Measurements from ENCODE around the gene TMEM164.

DNA sequence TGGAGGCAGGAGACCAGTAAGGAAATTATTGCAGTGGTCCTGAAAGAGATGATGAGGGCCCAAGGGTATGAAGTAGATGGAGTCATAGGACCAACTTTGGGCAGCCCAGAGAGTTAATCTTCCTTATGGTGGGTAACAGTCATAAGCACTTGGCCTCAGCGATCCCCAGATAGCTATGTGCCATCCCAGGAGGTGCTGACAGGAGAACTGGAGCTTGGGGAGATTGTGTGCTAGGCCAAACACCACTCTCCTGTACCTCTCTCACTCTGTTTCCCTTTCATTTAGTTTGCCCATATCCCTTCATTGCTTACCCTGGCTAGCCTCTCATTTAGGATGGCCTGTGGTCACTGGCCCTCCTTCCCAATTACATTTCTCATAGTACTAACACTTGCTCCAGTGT, 60.0 kb downstream of the TMEM164 start:
- TF ChIP-seq, protein P1, sequence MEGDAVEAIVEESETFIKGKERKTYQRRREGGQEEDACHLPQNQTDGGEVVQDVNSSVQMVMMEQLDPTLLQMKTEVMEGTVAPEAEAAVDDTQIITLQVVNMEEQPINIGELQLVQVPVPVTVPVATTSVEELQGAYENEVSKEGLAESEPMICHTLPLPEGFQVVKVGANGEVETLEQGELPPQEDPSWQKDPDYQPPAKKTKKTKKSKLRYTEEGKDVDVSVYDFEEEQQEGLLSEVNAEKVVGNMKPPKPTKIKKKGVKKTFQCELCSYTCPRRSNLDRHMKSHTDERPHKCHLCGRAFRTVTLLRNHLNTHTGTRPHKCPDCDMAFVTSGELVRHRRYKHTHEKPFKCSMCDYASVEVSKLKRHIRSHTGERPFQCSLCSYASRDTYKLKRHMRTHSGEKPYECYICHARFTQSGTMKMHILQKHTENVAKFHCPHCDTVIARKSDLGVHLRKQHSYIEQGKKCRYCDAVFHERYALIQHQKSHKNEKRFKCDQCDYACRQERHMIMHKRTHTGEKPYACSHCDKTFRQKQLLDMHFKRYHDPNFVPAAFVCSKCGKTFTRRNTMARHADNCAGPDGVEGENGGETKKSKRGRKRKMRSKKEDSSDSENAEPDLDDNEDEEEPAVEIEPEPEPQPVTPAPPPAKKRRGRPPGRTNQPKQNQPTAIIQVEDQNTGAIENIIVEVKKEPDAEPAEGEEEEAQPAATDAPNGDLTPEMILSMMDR (IDR thresholded peaks at IDR 0.05): no peak
- no peak for TF ChIP-seq POLR2A (IDR thresholded peaks at IDR 0.05)

Data from adrenal gland (tissue), 5 donors.